K562 (cell line): ENCODE results near the gene SPHK2. TPM values are rescaled to one million over a fixed set of nuclear protein-coding genes. Genes with fewer than 3 reads are reported as not detected.

Experiments
- CHD2 ChIP-seq: IDR thresholded peaks from 2 replicates; pipeline ENCODE4 v1.6.1; 2011; ENCODE audit warnings: low read depth, low read length
- ETV1 ChIP-seq: fragments of 450-650 bp; conservative IDR thresholded peaks from 2 replicates; pipeline ENCODE4 v1.6.1; 2016; ENCODE audit warnings: missing genetic modification characterization, control low read depth, low read depth, missing compliant biosample characterization
- FOXP4 ChIP-seq: sonication (generic); formaldehyde crosslinking; IDR thresholded peaks from 2 replicates; pipeline ENCODE4 v1.8.0; 2022; ENCODE audit warnings: mild to moderate bottlenecking, missing genetic modification reagents, borderline replicate concordance
- GTF2B ChIP-seq: IDR thresholded peaks from 2 replicates; pipeline ENCODE4 v1.6.1; 2011; ENCODE audit not compliant: insufficient read length; ENCODE audit errors: extremely low read depth
- HDAC1 ChIP-seq, 2 experiments: fragments of 450-650 bp; IDR thresholded peaks; 2 replicates each; pipeline ENCODE4 v1.6.1; 2016 to 2017; ENCODE audit warnings: inconsistent platforms in 1 of 2, mild to moderate bottlenecking in 1 of 2, moderate library complexity in 1 of 2
- ILK ChIP-seq: fragments of 450-650 bp; IDR thresholded peaks from 2 replicates; pipeline ENCODE4 v1.6.1; 2016; ENCODE audit warnings: missing genetic modification characterization, low read depth, mild to moderate bottlenecking, missing compliant biosample characterization, moderate library complexity, borderline replicate concordance
- JUND ChIP-seq, 2 experiments: IDR thresholded peaks; 2 replicates in 1 of 2; 3 replicates in 1 of 2; pipeline ENCODE4 v1.6.1; 2011; ENCODE audit warnings: borderline replicate concordance in 2 of 2, low read depth in 2 of 2, low read length in 2 of 2, improper control_type of control experiment in 1 of 2, missing biosample characterization in 1 of 2, missing genetic modification characterization in 1 of 2, missing genetic modification reagents in 1 of 2
- RBM22 ChIP-seq: fragments of 200-400 bp; formaldehyde crosslinking; IDR thresholded peaks from 2 replicates; pipeline ENCODE4 v1.6.1; 2018; ENCODE audit warnings: low read length, low read depth; ENCODE audit not compliant: poor library complexity, severe bottlenecking
- ZBTB33 ChIP-seq: sonication (generic); formaldehyde crosslinking; IDR thresholded peaks from 2 replicates; pipeline ENCODE4 v1.8.1; 2023; ENCODE audit warnings: mild to moderate bottlenecking, missing genetic modification reagents
- ZBTB9 ChIP-seq: fragments of 450-650 bp; formaldehyde crosslinking; IDR thresholded peaks from 2 replicates; pipeline ENCODE4 v1.4.0; 2020; ENCODE audit warnings: mild to moderate bottlenecking, moderate library complexity
- ZKSCAN1 ChIP-seq: fragments of 150-350 bp; IDR thresholded peaks from 2 replicates; pipeline ENCODE4 v1.6.1; 2016; ENCODE audit warnings: low read depth, low read length
- ZNF124 ChIP-seq: sonication (generic); formaldehyde crosslinking; IDR thresholded peaks from 2 replicates; pipeline ENCODE4 v1.8.1; 2022; ENCODE audit warnings: missing genetic modification reagents
- ZNF253 ChIP-seq: fragments of 250-450 bp; sonication (Bioruptor Pico); conservative IDR thresholded peaks from 2 replicates; pipeline ENCODE4 v1.6.1; 2021; ENCODE audit warnings: mild to moderate bottlenecking
- ZNF431 ChIP-seq: sonication (generic); formaldehyde crosslinking; IDR thresholded peaks from 2 replicates; pipeline ENCODE4 v1.8.0; 2022; ENCODE audit warnings: mild to moderate bottlenecking, missing genetic modification reagents
- polyA plus RNA-seq, 8 experiments: library from polyadenylated mRNA; depleted of rRNA in 4 of 8; stranded (reverse) in 5 of 8; unstranded in 3 of 8; fragments of >200 nt; fragmentation: Nextera tagmentation in 2 of 8; fragmentation: Illumina TruSeq in 1 of 8; extraction: Ambion mirVana in 2 of 8; extraction: Trizol in 1 of 8; gene quantifications; 2 replicates each; pipeline versions ENCODE4 v1.2.1 to v1.2.3, GENCODE V29; 2011 to 2014; ENCODE audit warnings: inconsistent platforms in 1 of 8, missing spikeins in 1 of 8
- total RNA-seq, 7 experiments: library from RNA; depleted of rRNA in 6 of 7; stranded (reverse); fragments of >200 nt in 6 of 7; fragmentation: Illumina TruSeq in 2 of 7; extraction: Trizol in 2 of 7; gene quantifications; 2 replicates each; pipeline versions ENCODE4 v1.2.1 to v1.2.3, GENCODE V29; 2011 to 2021; ENCODE audit warnings: low replicate concordance in 1 of 7

SPHK2 gene
- total and polyA plus RNA-seq, 9 of the 15 experiments (the other 6 are each of a cell fraction or from before 2014, with no cell fraction given): 0.10 to 15.2 (median 2.9) TPM

GRCh38 chr19:48613852-48614435, 5.4 kb upstream of the SPHK2 start (continued):
- TF ChIP-seq ZBTB9 (CRISPR knock-in tag) (no peak), FOXP4 (0 out of 2 replicates have a peak, but pooled peaks have one; percentile 15), CHD2 (peak; percentile 25; the same call in 1 of the 2 replicates), GTF2B (no peak), ZNF253 (0 out of 2 replicates have a peak, but pooled peaks have one; percentile 51), ZNF124 (CRISPR knock-in tag) (no peak), HDAC1 (IDR thresholded peaks at IDR 0.05) (no peak), JUND (IDR thresholded peaks at IDR 0.05; ENCODE audit: borderline replicate concordance, low read depth, low read length) (no peak), JUND (tag; IDR thresholded peaks at IDR 0.05; ENCODE audit: borderline replicate concordance, low read depth, low read length) (no peak), ILK (tag) (no peak), RBM22 (peak; percentile 76), ZBTB33 (CRISPR knock-in tag) (no peak), ETV1 (tag) (no peak), ZKSCAN1 (no peak), ZNF431 (0 out of 2 replicates have a peak, but pooled peaks have one; percentile 45)
